ENCODE results near the gene ZNF253. TPM values are rescaled to one million over a fixed set of nuclear protein-coding genes. Genes with fewer than 3 reads are reported as not detected.
"Not testable (repeated sequence)": the region's sequence is repeated elsewhere in the genome, so short reads cannot be mapped to it uniquely, and the experiment has no call there.

The ZNF253 gene
- total RNA-seq, 1 experiment from 2014 or later, result 4.4 TPM

- peak; percentile 39 for DNase-seq (ENCODE audit: low spot score)
Measured at GRCh38 chr19:19900139-19900728, 34.6 kb downstream of the ZNF253 start.

GRCh38 chr19:19900729-19901444, 35.2 kb downstream of the ZNF253 start, which contains the start of gene ZNF93:
ZNF93 (plus strand) TSS chr19:19900946; CDS start chr19:19901089, 143 bp downstream.
- peak; percentile 94 for DNase-seq (ENCODE audit: low spot score)

GRCh38 chr19:19907551-19907950, 41.9 kb downstream of the ZNF253 start:
- not testable (repeated sequence) for DNase-seq (ENCODE audit: low spot score)

GRCh38 chr19:19909654-19910053, 44.0 kb downstream of the ZNF253 start:
- DNase-seq (ENCODE audit: low spot score), result no peak

- no peak for DNase-seq (ENCODE audit: low spot score)
Measured at GRCh38 chr19:19911150-19911549, 45.5 kb downstream of the ZNF253 start.

- DNase-seq (ENCODE audit: low spot score), result no peak
Measured at GRCh38 chr19:19914596-19914995, 48.9 kb downstream of the ZNF253 start.

- not testable (repeated sequence) for DNase-seq (ENCODE audit: low spot score)
Measured at GRCh38 chr19:19930417-19930816, 64.7 kb downstream of the ZNF253 start.

GRCh38 chr19:19933432-19934314, 68.0 kb downstream of the ZNF253 start:
- DNase-seq (ENCODE audit: low spot score), result not testable (repeated sequence)

- no peak for DNase-seq (ENCODE audit: low spot score)
Measured at GRCh38 chr19:19937403-19937802, 71.7 kb downstream of the ZNF253 start.

GRCh38 chr19:19938449-19938848, 72.8 kb downstream of the ZNF253 start:
- DNase-seq (ENCODE audit: low spot score), result no peak

GRCh38 chr19:19943848-19944582, 78.3 kb downstream of the ZNF253 start:
- no peak for DNase-seq (ENCODE audit: low spot score)

Other genes starting within 250 kb of the ZNF253 start
- gene PBX4, start 247.2 kb upstream of the ZNF253 start, total RNA-seq (2014; rRNA removed; shearing (Covaris generic)), result 3.6 and 3.9 TPM in 2 replicates
- 2.1 and 3.0 TPM in 2 replicates for gene LPAR2, start 237.7 kb upstream of the ZNF253 start, total RNA-seq (2014; rRNA removed; shearing (Covaris generic))
- gene GMIP, start 222.2 kb upstream of the ZNF253 start, total RNA-seq (2014; rRNA removed; shearing (Covaris generic)), result 8.7 and 12.0 TPM in 2 replicates
- 48.5 and 93.1 TPM in 2 replicates for gene ATP13A1, start 202.2 kb upstream of the ZNF253 start, total RNA-seq (2014; rRNA removed; shearing (Covaris generic))
- 11.5 and 13.9 TPM in 2 replicates for gene ZNF101, start 197.0 kb upstream of the ZNF253 start, total RNA-seq (2014; rRNA removed; shearing (Covaris generic))
- 5.9 and 7.4 TPM in 2 replicates for gene ZNF14, start 132.8 kb upstream of the ZNF253 start, total RNA-seq (2014; rRNA removed; shearing (Covaris generic))
- gene ZNF506, start 44.1 kb upstream of the ZNF253 start, total RNA-seq (2014; rRNA removed; shearing (Covaris generic)), result not detected in 2 replicates
- 5.3 and 6.8 TPM in 2 replicates for gene ZNF93, start 35.1 kb downstream of the ZNF253 start, total RNA-seq (2014; rRNA removed; shearing (Covaris generic))
- gene ZNF682, start 173.6 kb downstream of the ZNF253 start, total RNA-seq (2014; rRNA removed; shearing (Covaris generic)), result 1.1 and 3.0 TPM in 2 replicates
- 0.31 and 0.72 TPM in 2 replicates for gene ZNF90, start 212.1 kb downstream of the ZNF253 start, total RNA-seq (2014; rRNA removed; shearing (Covaris generic))

Data from A172 (cell line).